HCT116 (cell line): Measurements from ENCODE around the gene RCC2. TPM values are rescaled to one million over a fixed set of nuclear protein-coding genes. Genes with fewer than 3 reads are reported as not detected.

Experiments used
- ATAC-seq: fragments of 200-7000 bp; cut with Tn5 transposase; 2 replicates; pipeline ENCODE4 v1.9.1; 2020; ENCODE audit warnings: mild to moderate bottlenecking, moderate library complexity
- BruUV-seq: library from RNA; stranded (reverse); fragments of 400-500 nt; replicated peaks from 2 replicates; lab custom pipeline; 2021; lab: Mats Ljungman, UMichigan
- CTCF ChIA-PET: fragments of 300-600 bp; sonication (Branson Sonifier 250); formaldehyde crosslinking; loops from one replicate; lab custom pipeline; 2021; ENCODE audit warnings: antibody characterized with exemption; lab: Charles Lee
- POLR2A ChIA-PET: fragments of 300-600, 350-600 bp; sonication (Branson Sonifier 250); formaldehyde crosslinking; loops from one replicate; lab custom pipeline; 2021; ENCODE audit warnings: antibody characterized with exemption; lab: Charles Lee
- RAD21 ChIA-PET, 2 experiments: fragments of 300-600 bp; sonication (Branson Sonifier 250); formaldehyde crosslinking; loops; one replicate each; lab custom pipeline; 2023; ENCODE audit warnings: low total read pairs in 2 of 2; ENCODE audit not compliant: uncharacterized antibody in 2 of 2, unreplicated experiment in 2 of 2, low non-redundant PET in 1 of 2; lab: Charles Lee
- DNase-seq: peaks from one replicate; pipeline ENCODE4 v3.0.0-alpha.2; 2010; ENCODE audit warnings: low read depth, low spot score
- H2AFZ ChIP-seq: fragments of 200-600 bp; shearing (Covaris generic), sonication (generic); 2 replicates; pipeline ENCODE4 v1.6.1; 2017; ENCODE audit warnings: low read depth, mixed run types, mixed read lengths, antibody characterized with exemption, low read length; ENCODE audit not compliant: poor library complexity, severe bottlenecking
- H3K27ac ChIP-seq: 2 replicates; pipeline ENCODE4 v1.5.1; 2012; ENCODE audit warnings: low read depth, low read length
- H3K27me3 ChIP-seq: fragments of 200-600 bp; sonication (generic); 2 replicates; pipeline ENCODE4 v1.6.1; 2016; ENCODE audit warnings: mixed run types, low read length, mixed read lengths; ENCODE audit not compliant: insufficient read depth
- H3K36me3 ChIP-seq, 2 experiments: fragments of 200-500 bp in 1 of 2; fragments of 200-600 bp in 1 of 2; sonication (Bioruptor generic) in 1 of 2; sonication (generic) in 1 of 2; 2 replicates each; pipeline versions ENCODE4 v1.5.1 to v1.6.1; 2014 to 2016; ENCODE audit warnings: low read length in 2 of 2, inconsistent platforms in 1 of 2, mixed read lengths in 1 of 2, mixed run types in 1 of 2; ENCODE audit not compliant: insufficient read depth in 2 of 2, control insufficient read depth in 1 of 2
- H3K4me1 ChIP-seq, 2 experiments: fragments of 200-600 bp in 1 of 2; sonication (generic) in 1 of 2; 2 replicates each; pipeline versions ENCODE4 v1.5.1 to v1.6.1; 2012 to 2017; ENCODE audit warnings: low read length in 2 of 2, inconsistent platforms in 1 of 2, mild to moderate bottlenecking in 1 of 2, mixed read lengths in 1 of 2, mixed run types in 1 of 2, moderate library complexity in 1 of 2; ENCODE audit not compliant: insufficient read depth in 2 of 2, control insufficient read depth in 1 of 2
- H3K4me2 ChIP-seq: fragments of 200-600 bp; sonication (generic); 2 replicates; pipeline ENCODE4 v1.6.1; 2017; ENCODE audit warnings: mixed run types, low read length, mixed read lengths
- H3K4me3 ChIP-seq, 2 experiments: fragments of 200-600 bp in 1 of 2; sonication (generic) in 1 of 2; replicated peaks in 1 of 2; 2 replicates each; pipeline ENCODE4 v1.5.1; 2011 to 2016; ENCODE audit warnings: low read length in 2 of 2, control low read depth in 1 of 2, low read depth in 1 of 2, mild to moderate bottlenecking in 1 of 2, mixed read lengths in 1 of 2, mixed run types in 1 of 2
- H3K79me2 ChIP-seq: fragments of 200-600 bp; sonication (generic); 2 replicates; pipeline ENCODE4 v1.6.1; 2017; ENCODE audit warnings: mild to moderate bottlenecking, mixed run types, low read length, moderate library complexity, mixed read lengths; ENCODE audit not compliant: insufficient read depth
- H3K9ac ChIP-seq: fragments of 200-600 bp; sonication (generic); 2 replicates; pipeline ENCODE4 v1.6.1; 2016; ENCODE audit warnings: low read length, mixed read lengths
- H3K9me2 ChIP-seq: fragments of 200-600 bp; sonication (generic), shearing (Covaris generic); 2 replicates; pipeline ENCODE4 v1.6.1; 2017; ENCODE audit warnings: mixed run types, mild to moderate bottlenecking, moderate library complexity; ENCODE audit not compliant: insufficient read depth
- H3K9me3 ChIP-seq, 2 experiments: fragments of 200-500 bp in 1 of 2; fragments of 200-600 bp in 1 of 2; sonication (Bioruptor generic) in 1 of 2; sonication (generic) in 1 of 2; 2 replicates each; pipeline ENCODE4 v1.6.1; 2014 to 2017; ENCODE audit warnings: low read length in 2 of 2, mixed read lengths in 2 of 2, inconsistent platforms in 1 of 2, low read depth in 1 of 2, mild to moderate bottlenecking in 1 of 2, mixed run types in 1 of 2, moderate library complexity in 1 of 2; ENCODE audit not compliant: control insufficient read depth in 1 of 2, insufficient read depth in 1 of 2
- H4K20me1 ChIP-seq: fragments of 200-600 bp; sonication (generic), shearing (Covaris generic); 2 replicates; pipeline ENCODE4 v1.6.1; 2017; ENCODE audit warnings: mixed run types, mild to moderate bottlenecking, moderate library complexity; ENCODE audit not compliant: insufficient read depth
- CEBPB ChIP-seq: IDR thresholded peaks from 2 replicates; pipeline ENCODE4 v1.6.1; 2012; ENCODE audit warnings: low read depth
- MAX ChIP-seq: IDR thresholded peaks from 2 replicates; pipeline ENCODE4 v1.6.1; 2012
- POLR2AphosphoS5 ChIP-seq: IDR thresholded peaks from 2 replicates; pipeline ENCODE4 v1.6.1; 2011; ENCODE audit warnings: mild to moderate bottlenecking, low read depth, low read length, moderate library complexity
- REST ChIP-seq: IDR thresholded peaks from 2 replicates; pipeline ENCODE4 v1.6.1; 2012; ENCODE audit warnings: low read depth
- ZFX ChIP-seq: fragments of 450-650 bp; IDR thresholded peaks from 2 replicates; pipeline ENCODE4 v1.6.1; 2017
- intact Hi-C: fragments of 100-400 bp; cut with micrococcal nuclease; formaldehyde crosslinking; loops from 2 replicates; pipeline ENCODE4 v1.10.0; 2022
- total RNA-seq: library from RNA; stranded (reverse); gene quantifications from one replicate; pipeline ENCODE4 v1.2.1, GENCODE V29; 2021; ENCODE audit not compliant: unreplicated experiment

The RCC2 gene
- total RNA-seq, 1 experiment from 2014 or later: 178 TPM

GRCh38 chr1:17414022-17414421 lies 25.5 kb downstream of the RCC2 start:
- Histone ChIP-seq H3K4me2 (no peak overlapping the region), H3K79me2 (peaks cover 43% of the 10 kb centered on the region), H3K9ac (no peak overlapping the region), H3K9me2 (no peaks in the 10 kb centered on the region), H3K27me3 (no peaks in the 10 kb centered on the region), H3K4me3 (no peak overlapping the region), H2AFZ (no peak overlapping the region), H3K27ac (no peak overlapping the region), H4K20me1 (no peaks in the 10 kb centered on the region), H3K4me1 (no peaks in the 10 kb centered on the region), H3K9me3 (no peaks in the 10 kb centered on the region), H3K36me3 (peaks cover 64 to 88% of the 10 kb centered on the region in 2 experiments)
- TF ChIP-seq CEBPB: no peak
- no peak for TF ChIP-seq POLR2AphosphoS5
- TF ChIP-seq ZFX: no peak
- no peak for TF ChIP-seq REST
- no peak for TF ChIP-seq MAX
- BruUV-seq: no TSS peak
- ChIA-PET POLR2A (no interaction called here), RAD21 (no interaction called here), CTCF (no interaction called here)
- DNase-seq: no peak
- no peak for ATAC-seq
- intact Hi-C loops: no loop called here
